Fibroblast of pulmonary artery (primary cell): ENCODE results near the gene ELL2.

Source experiments
- DNase-seq: peaks from one replicate; pipeline ENCODE4 v3.0.0-alpha.2; 2010; ENCODE audit warnings: low read depth
- H3K4me3 ChIP-seq: replicated peaks from 2 replicates; pipeline ENCODE4 v1.5.1; 2011; ENCODE audit warnings: low read depth, mild to moderate bottlenecking, control low read depth, low read length, moderate library complexity
- TF ChIP-seq, protein P1 (sequence below): IDR thresholded peaks from 2 replicates; pipeline ENCODE4 v1.5.1; 2011; ENCODE audit warnings: mild to moderate bottlenecking, control low read depth, low read length, inconsistent platforms; ENCODE audit errors: missing control alignments

The ELL2 gene

DNA sequence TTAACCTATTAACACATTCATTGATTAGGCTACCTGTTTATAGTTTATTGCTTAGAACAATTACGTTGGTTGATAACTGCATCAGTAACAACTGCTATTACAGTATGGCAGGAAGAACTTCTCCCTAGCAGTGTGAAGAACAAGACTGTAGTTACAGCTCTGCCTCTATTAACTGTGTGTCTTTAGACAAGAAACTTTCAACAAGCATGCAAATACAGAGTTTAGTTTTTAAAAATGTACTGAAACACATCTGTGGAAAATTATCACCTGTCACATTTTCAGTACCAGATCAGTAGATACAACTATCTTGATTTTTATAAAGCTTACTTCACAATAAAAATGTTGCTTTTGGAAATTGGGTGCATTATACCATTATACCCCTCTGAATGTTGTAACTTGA is 22.2 kb downstream of the ELL2 start:
- no peak for DNase-seq
- TF ChIP-seq, protein P1, sequence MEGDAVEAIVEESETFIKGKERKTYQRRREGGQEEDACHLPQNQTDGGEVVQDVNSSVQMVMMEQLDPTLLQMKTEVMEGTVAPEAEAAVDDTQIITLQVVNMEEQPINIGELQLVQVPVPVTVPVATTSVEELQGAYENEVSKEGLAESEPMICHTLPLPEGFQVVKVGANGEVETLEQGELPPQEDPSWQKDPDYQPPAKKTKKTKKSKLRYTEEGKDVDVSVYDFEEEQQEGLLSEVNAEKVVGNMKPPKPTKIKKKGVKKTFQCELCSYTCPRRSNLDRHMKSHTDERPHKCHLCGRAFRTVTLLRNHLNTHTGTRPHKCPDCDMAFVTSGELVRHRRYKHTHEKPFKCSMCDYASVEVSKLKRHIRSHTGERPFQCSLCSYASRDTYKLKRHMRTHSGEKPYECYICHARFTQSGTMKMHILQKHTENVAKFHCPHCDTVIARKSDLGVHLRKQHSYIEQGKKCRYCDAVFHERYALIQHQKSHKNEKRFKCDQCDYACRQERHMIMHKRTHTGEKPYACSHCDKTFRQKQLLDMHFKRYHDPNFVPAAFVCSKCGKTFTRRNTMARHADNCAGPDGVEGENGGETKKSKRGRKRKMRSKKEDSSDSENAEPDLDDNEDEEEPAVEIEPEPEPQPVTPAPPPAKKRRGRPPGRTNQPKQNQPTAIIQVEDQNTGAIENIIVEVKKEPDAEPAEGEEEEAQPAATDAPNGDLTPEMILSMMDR, result no peak
- H3K4me3 ChIP-seq, result no peak overlapping the region

DNA sequence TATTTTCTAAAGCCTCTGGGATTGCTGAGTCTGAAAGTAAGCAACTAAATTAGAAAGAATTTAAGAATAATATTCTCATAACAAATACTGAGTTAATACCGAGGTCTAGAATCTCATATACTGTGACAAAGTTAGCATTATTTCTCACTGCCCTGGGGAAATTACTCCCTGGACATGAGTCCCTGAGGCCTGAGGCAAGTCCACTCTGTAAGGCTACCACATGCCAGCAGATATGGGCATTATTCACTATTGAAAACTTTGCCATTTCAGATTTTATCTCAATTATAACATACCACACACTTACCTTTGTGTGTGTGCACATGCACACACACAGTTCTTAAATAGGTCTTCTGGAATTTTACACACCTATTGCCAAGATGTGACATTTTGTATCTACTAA is 22.9 kb downstream of the ELL2 start:
- DNase-seq, result no peak
- TF ChIP-seq, protein P1, result no peak
- H3K4me3 ChIP-seq, result no peak overlapping the region

DNA sequence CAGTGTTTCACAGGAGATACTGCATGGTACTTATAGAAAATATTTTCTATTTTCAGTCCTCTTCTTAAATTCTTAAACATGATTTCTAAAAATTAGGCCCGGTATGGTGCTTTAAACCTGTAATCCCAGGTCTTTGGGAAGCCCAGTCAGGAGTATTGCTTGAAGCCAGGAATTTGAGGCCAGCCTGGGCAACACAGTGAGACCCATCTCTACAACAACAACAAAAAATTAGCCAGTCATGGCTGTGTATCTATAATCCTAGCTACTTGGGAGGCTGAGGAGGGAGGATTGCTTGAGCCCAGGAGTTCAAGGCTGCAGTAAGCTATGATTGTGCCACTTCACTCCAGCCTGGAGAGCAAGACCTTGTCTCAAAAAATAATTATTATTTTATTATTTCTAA is 23.3 kb downstream of the ELL2 start:
- TF ChIP-seq, protein P1, result no peak
- no peak overlapping the region for H3K4me3 ChIP-seq
- DNase-seq, result no peak

DNA sequence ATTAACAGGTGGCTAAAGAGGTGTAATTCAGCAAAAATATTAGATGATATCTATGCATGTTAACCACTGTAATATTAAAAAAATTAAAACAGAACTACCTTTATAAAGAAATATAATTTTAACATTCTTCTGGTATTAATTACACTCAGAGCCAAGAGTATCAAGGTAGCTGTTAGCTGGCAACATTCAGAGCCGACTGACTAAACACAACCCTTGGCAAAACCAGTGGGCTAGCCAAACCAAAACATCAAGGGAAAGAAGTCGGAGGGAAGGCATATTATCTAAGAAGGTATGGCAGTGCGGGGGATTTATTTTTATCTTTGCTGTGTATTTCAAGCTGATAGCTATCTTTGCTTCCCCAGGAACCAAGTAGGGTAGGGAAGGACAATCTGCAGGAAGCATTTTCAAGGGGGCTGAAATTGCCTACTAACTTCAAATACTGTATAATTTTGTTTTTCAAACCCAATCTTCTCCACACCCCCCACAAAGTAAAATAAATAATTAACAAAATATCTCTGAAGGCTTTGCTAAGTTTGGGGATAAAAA is 24.0 kb downstream of the ELL2 start:
- TF ChIP-seq, protein P1, result no peak

DNA sequence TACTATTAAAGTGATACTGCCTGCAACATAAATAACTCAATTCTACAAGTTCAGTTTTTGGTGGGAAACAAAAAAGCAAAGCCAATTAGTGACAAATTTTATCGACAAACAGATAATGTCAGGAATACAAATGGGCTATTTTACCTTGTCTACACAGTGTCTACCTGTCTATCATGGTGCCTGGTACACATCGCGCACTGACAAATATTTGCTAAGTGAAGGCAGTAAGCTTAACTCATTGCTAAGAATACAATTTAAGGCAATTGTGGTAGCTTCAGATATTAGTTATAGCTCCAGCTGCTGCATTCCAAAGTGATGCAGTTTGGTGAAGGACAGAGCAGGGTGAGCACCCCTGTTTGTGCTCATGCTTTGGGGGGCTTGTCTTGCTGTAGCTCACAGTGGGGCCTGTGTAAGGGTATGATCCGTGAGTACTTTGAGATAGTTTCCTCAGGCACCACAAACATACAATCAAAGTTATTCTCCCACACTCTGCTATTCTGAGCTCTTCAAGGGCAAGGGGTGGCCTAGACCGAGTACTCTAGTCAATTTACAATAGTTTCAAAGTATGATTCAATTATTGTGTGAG is 24.7 kb downstream of the ELL2 start:
- TF ChIP-seq, protein P1, result no peak
- no peak overlapping the region for H3K4me3 ChIP-seq
- no peak for DNase-seq

More for the DNA sequence above, 24.0 kb downstream of the ELL2 start:
- H3K4me3 ChIP-seq, result no peak overlapping the region
- DNase-seq, result no peak

DNA sequence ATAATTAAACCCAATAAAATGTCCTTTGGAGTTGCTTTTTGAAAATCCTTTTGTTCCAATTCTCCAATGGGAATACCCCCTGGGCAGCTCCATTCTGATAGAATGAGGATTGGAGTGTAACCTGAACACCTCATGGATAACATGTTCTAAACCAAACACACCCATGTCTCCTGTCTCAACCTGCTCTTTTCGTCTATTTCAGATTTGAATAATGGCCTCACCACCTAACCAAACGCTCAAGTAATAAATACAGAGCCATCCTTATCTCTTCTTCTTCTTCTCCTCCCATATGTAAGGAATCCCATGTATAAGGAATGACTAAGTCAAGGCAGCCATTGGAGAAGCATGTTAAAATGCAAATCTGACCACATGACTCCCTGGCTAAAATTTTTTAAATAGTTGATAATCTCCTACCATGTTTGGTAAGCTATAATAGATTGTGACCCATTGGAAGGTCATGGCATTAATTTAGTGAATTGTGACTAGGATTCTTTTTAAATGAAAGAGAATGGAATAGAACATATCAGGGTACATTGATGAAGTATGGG is 26.0 kb downstream of the ELL2 start:
- no peak for DNase-seq
- H3K4me3 ChIP-seq, result no peak overlapping the region
- TF ChIP-seq, protein P1, result no peak
